Omental fat pad (tissue), 4 donors: ENCODE results near the gene TNNC1. TPM values are rescaled to one million over a fixed set of nuclear protein-coding genes. Genes with fewer than 3 reads are reported as not detected.

Experiments
- ATAC-seq: fragments of 150-250 bp; one replicate; pipeline ENCODE4 v1.9.1; 2016; ENCODE audit warnings: mild to moderate bottlenecking, moderate library complexity; ENCODE audit not compliant: low FRiP score
- DNase-seq: peaks from one replicate; pipeline ENCODE4 v3.0.0-alpha.2; 2019; ENCODE audit warnings: low spot score
- CTCF ChIP-seq, 3 donors: fragments of 450-650 bp; IDR thresholded peaks; one replicate each; pipeline ENCODE4 v1.5.1; 2016 to 2017; ENCODE audit warnings: antibody characterized with exemption in 3 of 3, mild to moderate bottlenecking in 3 of 3, moderate library complexity in 2 of 3
- total RNA-seq, 4 donors: library from RNA; depleted of rRNA; stranded (reverse); fragments of >200 nt; gene quantifications; one replicate each; pipeline ENCODE4 v1.1.0, GENCODE V29; 2016

The TNNC1 gene
- total RNA-seq, 4 donors from 2014 or later, result 2.4 to 2.5 TPM; not detected in 2

DNA sequence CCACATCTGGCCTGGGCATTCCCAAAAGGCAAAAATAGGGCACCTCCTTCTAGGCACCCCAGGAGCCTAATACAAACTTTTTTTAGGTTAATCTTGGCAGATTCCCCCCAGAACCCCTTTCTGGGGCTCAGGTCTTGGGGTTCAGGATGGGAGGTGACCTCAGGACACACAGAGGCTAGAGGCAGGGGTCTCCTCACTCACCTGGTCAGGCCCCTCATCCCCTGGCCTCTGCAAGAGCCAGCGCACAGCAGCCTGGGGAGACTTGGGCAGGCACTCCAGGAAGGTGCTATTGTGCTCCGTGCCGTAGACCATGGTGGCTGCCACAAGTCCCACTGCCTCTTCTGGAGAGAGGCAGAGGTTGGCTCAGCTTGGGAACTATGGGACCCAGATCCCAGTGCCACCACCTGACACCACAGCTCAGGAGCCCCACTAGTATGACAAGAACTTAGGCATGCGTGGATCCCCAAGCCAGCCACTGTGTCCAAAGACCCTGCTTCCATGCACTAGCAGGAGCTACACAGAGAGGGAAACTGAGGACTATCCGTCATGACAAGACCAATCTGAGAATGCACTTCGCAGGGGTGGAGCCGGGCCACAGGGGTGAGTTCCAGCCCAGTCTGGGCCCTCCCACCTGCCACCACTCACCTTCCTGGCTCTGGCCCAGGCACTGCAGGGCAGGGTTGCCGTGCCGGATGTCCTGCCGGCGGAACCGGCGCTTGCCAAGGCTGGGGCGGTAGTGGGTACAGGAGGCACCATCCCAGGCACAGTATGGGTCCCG is 16.3 kb downstream of the TNNC1 start:
- ATAC-seq (no peak), DNase-seq (peak; percentile 20)
- no peak for TF ChIP-seq CTCF (IDR thresholded peaks at IDR 0.05)

- no peak for TF ChIP-seq CTCF (IDR thresholded peaks at IDR 0.05)
- peak; percentile 45 for ATAC-seq
- no peak for DNase-seq
Measured at GRCh38 chr3:52436500-52437149, 17.2 kb downstream of the TNNC1 start.

DNA sequence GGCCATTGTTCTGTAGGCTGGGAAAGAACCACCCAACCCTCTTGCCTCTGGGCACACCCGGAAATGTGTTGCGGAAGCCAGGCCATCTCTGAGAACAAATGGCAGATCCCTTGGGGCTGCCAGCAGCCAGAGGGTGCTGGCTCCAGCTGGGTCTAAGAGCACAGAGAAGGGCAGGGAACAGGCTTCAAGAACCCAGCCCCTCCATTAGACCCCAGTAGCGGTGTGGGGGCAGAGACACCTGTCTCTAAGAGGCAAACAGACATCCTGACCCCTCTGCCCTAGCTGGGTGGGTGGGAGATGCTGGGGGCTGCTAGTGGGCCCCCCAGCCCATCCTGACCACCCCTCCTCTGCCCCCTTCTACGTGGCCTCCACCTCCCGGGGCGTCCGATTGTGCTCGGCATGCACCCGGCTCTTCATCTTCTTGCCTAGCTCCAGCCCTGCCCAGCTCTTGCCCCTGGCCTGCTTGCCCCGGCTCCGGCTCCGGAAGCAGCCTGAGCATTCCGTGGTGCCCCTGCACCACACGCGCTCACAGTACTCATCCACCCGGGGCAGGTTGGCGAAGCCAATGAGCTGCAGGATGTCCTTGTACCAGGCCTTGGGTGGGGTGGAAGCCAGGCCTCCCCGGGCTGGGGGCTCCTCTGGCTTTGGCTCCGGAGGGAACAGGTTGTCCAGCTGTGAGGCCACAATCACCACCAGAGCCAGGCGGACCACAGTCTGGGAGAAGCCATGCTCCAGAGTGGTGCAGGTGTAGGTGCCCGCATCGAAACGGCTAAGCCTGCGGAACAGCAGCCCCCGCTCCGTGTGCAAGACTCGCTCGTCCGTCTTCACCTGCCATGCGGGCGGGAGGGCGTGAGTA is 18.4 kb downstream of the TNNC1 start:
- no peak for ATAC-seq

DNA sequence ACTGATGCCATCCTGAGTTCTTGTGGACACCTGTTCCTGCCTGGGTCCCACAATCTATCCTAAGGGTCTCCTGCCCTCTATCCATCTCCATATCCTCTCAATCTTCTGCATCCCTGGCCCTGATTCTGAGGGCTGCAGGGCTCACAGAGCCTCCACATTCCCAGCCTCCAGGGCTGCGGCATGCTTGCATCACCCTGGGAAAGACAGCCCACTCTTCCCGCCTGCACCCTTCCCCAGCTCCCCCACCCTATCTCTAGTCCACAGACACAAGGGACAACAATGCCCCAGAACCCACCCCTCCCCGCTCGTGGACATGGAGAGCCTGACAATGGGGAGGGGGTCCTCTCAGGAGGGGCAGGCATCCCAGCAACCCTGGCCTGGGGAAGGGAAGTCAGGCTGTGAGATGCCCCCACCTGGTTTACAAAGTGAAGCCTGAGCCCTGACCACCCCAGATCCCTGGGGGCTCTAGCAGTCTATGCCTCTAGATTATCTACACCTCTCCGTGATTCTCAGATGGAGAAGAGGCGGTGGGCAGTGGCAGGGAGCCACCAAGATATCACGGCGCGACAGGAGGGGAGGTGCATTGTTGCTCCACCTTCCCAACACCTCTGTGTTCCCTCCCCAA is 19.2 kb downstream of the TNNC1 start:
- ATAC-seq (no peak), DNase-seq (peak; percentile 12)
- TF ChIP-seq CTCF (IDR thresholded peaks at IDR 0.05), result no peak

More for the DNA sequence above, 18.4 kb downstream of the TNNC1 start:
- TF ChIP-seq CTCF (IDR thresholded peaks at IDR 0.05), result no peak
- DNase-seq, result no peak

- peak; percentile 16 for DNase-seq
- ATAC-seq, result no peak
- no peak for TF ChIP-seq CTCF (IDR thresholded peaks at IDR 0.05)
Measured at GRCh38 chr3:52433996-52434479, 19.8 kb downstream of the TNNC1 start.

GRCh38 chr3:52433328-52433995 is 20.4 kb downstream of the TNNC1 start:
- TF ChIP-seq CTCF (IDR thresholded peaks at IDR 0.05), result no peak
- ATAC-seq (no peak), DNase-seq (peak; percentile 16)
